K562 (cell line): ENCODE results near the gene BLVRA. TPM values are rescaled to one million over a fixed set of nuclear protein-coding genes. Genes with fewer than 3 reads are reported as not detected.
"Not testable (repeated sequence)": the region's sequence is repeated elsewhere in the genome, so short reads cannot be mapped to it uniquely, and the experiment has no call there.

ENCODE experiments used
- ATAC-seq: fragments of 200-7000 bp; cut with Tn5 transposase; 3 replicates; pipeline ENCODE4 v1.9.1; 2020; ENCODE audit warnings: moderate library complexity
- BruUV-seq: library from RNA; stranded (reverse); fragments of 400-500 nt; replicated peaks from 2 replicates; lab custom pipeline; 2021; lab: Mats Ljungman, UMichigan
- CTCF ChIA-PET: fragments of 300-600 bp; formaldehyde crosslinking; extraction: SDS; loops from one replicate; lab custom pipeline; 2021; ENCODE audit warnings: low intra/inter-chr PET ratio; lab: Yijun Ruan, JAX
- POLR2A ChIA-PET: fragments of 300-600, 350-650 bp; sonication (Branson Sonifier 250); formaldehyde crosslinking; extraction: SDS; loops from one replicate; lab custom pipeline; 2021; ENCODE audit warnings: antibody characterized with exemption, inconsistent platforms; lab: Yijun Ruan, JAX
- DNase-seq, 4 experiments: peaks; one replicate each; pipeline versions ENCODE4 v3.0.0 to v3.0.0-alpha.2; 2011 to 2018; ENCODE audit warnings: low spot score in 3 of 4, mixed read lengths in 3 of 4; ENCODE audit errors: extremely low read depth in 1 of 4
- FAIRE-seq: peaks from 2 replicates; lab custom pipeline; 2011; peaks lifted over from hg19 to GRCh38; lab: Jason Lieb, UNC
- H2AFZ ChIP-seq: 2 replicates; pipeline ENCODE4 v1.6.0; 2011; ENCODE audit warnings: low read depth, low read length, control low read depth, inconsistent platforms
- H3K27ac ChIP-seq: fragments of 200-600 bp; 3 replicates; pipeline ENCODE4 v1.8.0; 2011; ENCODE audit warnings: low read depth, mild to moderate bottlenecking, control low read depth, inconsistent platforms, low read length, moderate library complexity, mixed read lengths; ENCODE audit errors: extremely low read depth
- H3K27me3 ChIP-seq, 2 experiments: fragments of 300-600 bp in 1 of 2; 2 replicates in 1 of 2; 3 replicates in 1 of 2; pipeline versions ENCODE4 v1.6.0 to v1.8.0; 2011; ENCODE audit warnings: inconsistent platforms in 2 of 2, low read length in 2 of 2, mild to moderate bottlenecking in 1 of 2, mixed read lengths in 1 of 2, moderate library complexity in 1 of 2; ENCODE audit not compliant: control insufficient read depth in 2 of 2, insufficient read depth in 2 of 2
- H3K36me3 ChIP-seq: fragments of 300-600 bp; 3 replicates; pipeline ENCODE4 v1.8.0; 2011; ENCODE audit warnings: mild to moderate bottlenecking, low read length, inconsistent platforms; ENCODE audit not compliant: control insufficient read depth, insufficient read depth
- H3K4me1 ChIP-seq, 2 experiments: fragments of 200-600 bp in 1 of 2; replicated peaks in 1 of 2; 2 replicates in 1 of 2; 3 replicates in 1 of 2; pipeline versions ENCODE4 v1.5.1 to v1.8.0; 2011; ENCODE audit warnings: inconsistent platforms in 2 of 2, low read length in 2 of 2, mild to moderate bottlenecking in 1 of 2, mixed read lengths in 1 of 2, moderate library complexity in 1 of 2; ENCODE audit not compliant: control insufficient read depth in 2 of 2, insufficient read depth in 2 of 2
- H3K4me2 ChIP-seq: 2 replicates; pipeline ENCODE4 v1.6.1; 2011; ENCODE audit warnings: low read length, control low read depth, inconsistent platforms, mixed read lengths; ENCODE audit not compliant: insufficient read depth
- H3K4me3 ChIP-seq: fragments of 200-600 bp; sonication (generic), shearing (Covaris generic); 2 replicates; pipeline ENCODE4 v1.5.1; 2016; ENCODE audit warnings: control low read depth, inconsistent platforms
- H3K79me2 ChIP-seq: fragments of 200-600 bp; 3 replicates; pipeline ENCODE4 v1.8.0; 2011; ENCODE audit warnings: low read length, inconsistent platforms; ENCODE audit not compliant: control insufficient read depth, insufficient read depth
- H3K9ac ChIP-seq, 2 experiments: 2 replicates each; pipeline versions ENCODE4 v1.6.0 to v1.6.1; 2011; ENCODE audit warnings: low read depth in 2 of 2, low read length in 2 of 2, control low read depth in 1 of 2, inconsistent platforms in 1 of 2, mild to moderate bottlenecking in 1 of 2, mixed read lengths in 1 of 2; ENCODE audit not compliant: insufficient read depth in 1 of 2
- H3K9me1 ChIP-seq: one replicate; pipeline ENCODE4 v1.6.0; 2011; ENCODE audit warnings: inconsistent platforms, mild to moderate bottlenecking, low read length, moderate library complexity; ENCODE audit not compliant: control insufficient read depth, insufficient read depth
- H3K9me3 ChIP-seq: replicated peaks from 2 replicates; pipeline ENCODE4 v1.5.1; 2011; ENCODE audit warnings: low read depth, low read length, inconsistent platforms; ENCODE audit not compliant: control insufficient read depth, insufficient read depth
- H4K20me1 ChIP-seq: replicated peaks from 2 replicates; pipeline ENCODE4 v1.6.1; 2011; ENCODE audit warnings: low read length, inconsistent platforms, mixed read lengths; ENCODE audit not compliant: control insufficient read depth, insufficient read depth
- BCOR ChIP-seq: fragments of 450-650 bp; IDR thresholded peaks from 2 replicates; pipeline ENCODE4 v1.6.1; 2016
- ZNF324 ChIP-seq: fragments of 250-450 bp; sonication (Bioruptor Pico); IDR thresholded peaks from 2 replicates; pipeline ENCODE4 v1.4.0; 2020; ENCODE audit warnings: mild to moderate bottlenecking
- ZNF551 ChIP-seq: fragments of 250-450 bp; sonication (Bioruptor Pico); IDR thresholded peaks from 2 replicates; pipeline ENCODE4 v1.5.0; 2021; ENCODE audit warnings: mild to moderate bottlenecking, moderate library complexity
- WGBS: fragments of 100-300 bp; shearing (Covaris generic); methylation state at CpG from one replicate; pipeline ENCODE4 v1.1.6; 2016; ENCODE audit warnings: low coverage, mixed read lengths; ENCODE audit not compliant: insufficient coverage; ENCODE audit errors: missing lambda C conversion rate; 5-methylcytosine and 5-hydroxymethylcytosine counted together
- in situ Hi-C: fragments of 300-500 bp; cut with MboI; formaldehyde crosslinking; loops from 4 replicates; pipeline ENCODE4 v1.15.0; 2018; ENCODE audit warnings: inconsistent platforms, mixed read lengths
- intact Hi-C: fragments of 100-400 bp; cut with micrococcal nuclease; formaldehyde crosslinking; loops from 2 replicates; pipeline ENCODE4 v1.14.2; 2022
- polyA plus RNA-seq, 8 experiments: library from polyadenylated mRNA; depleted of rRNA in 4 of 8; stranded (reverse) in 5 of 8; unstranded in 3 of 8; fragments of >200 nt; fragmentation: Nextera tagmentation in 2 of 8; fragmentation: Illumina TruSeq in 1 of 8; extraction: Ambion mirVana in 2 of 8; extraction: Trizol in 1 of 8; gene quantifications; 2 replicates each; pipeline versions ENCODE4 v1.2.1 to v1.2.3, GENCODE V29; 2011 to 2014; ENCODE audit warnings: inconsistent platforms in 1 of 8, missing spikeins in 1 of 8
- total RNA-seq, 7 experiments: library from RNA; depleted of rRNA in 6 of 7; stranded (reverse); fragments of >200 nt in 6 of 7; fragmentation: Illumina TruSeq in 2 of 7; extraction: Trizol in 2 of 7; gene quantifications; 2 replicates each; pipeline versions ENCODE4 v1.2.1 to v1.2.3, GENCODE V29; 2011 to 2021; ENCODE audit warnings: low replicate concordance in 1 of 7
- TF ChIP-seq, protein P1 (sequence below): fragments of 450-650 bp; IDR thresholded peaks from 2 replicates; pipeline ENCODE4 v1.6.1; 2016; ENCODE audit warnings: mild to moderate bottlenecking, moderate library complexity

BLVRA gene
- total and polyA plus RNA-seq, 9 of the 15 experiments (the other 6 are each of a cell fraction or from before 2014, with no cell fraction given) = 48.5 to 147 (median 61.5) TPM

DNA sequence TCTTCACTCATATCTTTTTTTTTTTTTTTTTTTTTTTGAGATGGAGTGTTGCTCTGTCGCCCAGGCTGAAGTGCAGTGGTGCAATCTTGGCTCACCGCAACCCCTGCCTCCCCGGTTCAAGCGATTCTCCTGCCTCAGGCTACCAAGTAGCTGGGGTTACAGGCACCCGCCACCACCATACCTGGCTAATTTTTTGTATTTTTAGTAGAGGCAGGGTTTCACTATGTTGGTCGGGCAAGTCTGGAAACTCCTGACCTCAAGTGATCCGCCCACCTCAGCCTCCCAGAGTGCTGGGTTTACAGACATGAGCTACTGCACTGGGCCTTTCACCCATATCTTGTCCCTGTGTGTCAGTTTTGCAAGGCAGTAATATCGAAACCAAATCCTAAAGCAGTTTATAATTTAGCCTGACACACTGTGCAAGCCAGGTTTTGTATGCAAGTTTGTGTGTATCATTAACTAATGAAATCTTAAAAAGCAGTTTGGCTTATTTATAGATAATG, 26.2 kb downstream of the BLVRA start:
- intact Hi-C loops = not testable (repeated sequence)

DNA sequence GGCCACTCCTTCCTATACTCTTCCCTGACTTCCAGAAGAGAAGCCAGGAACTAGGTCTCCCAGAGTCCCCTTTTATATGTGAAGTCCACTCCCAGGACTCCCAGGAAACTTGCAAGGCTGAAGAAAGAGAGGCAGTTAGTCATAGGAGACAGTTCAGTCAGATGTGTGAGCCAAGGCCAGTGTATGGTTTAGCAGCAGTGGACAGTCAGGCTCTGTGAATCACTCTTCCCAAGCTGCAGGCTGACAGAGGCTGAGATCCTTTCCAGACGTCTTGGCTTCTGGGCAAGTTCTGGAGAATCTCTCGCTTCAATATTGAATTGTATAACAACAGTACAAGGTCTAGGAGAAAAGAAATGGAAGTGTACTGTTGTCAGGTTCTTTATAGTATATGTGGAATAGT, 26.9 kb downstream of the BLVRA start:
- Histone ChIP-seq H3K9me1 (no peaks in the 10 kb centered on the region), H4K20me1 (no peaks in the 10 kb centered on the region), H3K9me3 (no peaks in the 10 kb centered on the region), H3K4me3 (no peak overlapping the region), H3K36me3 (peaks cover 20% of the 10 kb centered on the region), H3K27me3 (no peaks in the 10 kb centered on the region), H3K27ac (no peak overlapping the region), H3K4me1 (peaks cover 0 to 1% of the 10 kb centered on the region in 2 experiments; a peak in 3 of 5 replicates), H3K79me2 (0 out of 3 replicates have a peak, but pooled peaks cover under 1% of the 10 kb centered on the region), H3K4me2 (no peak overlapping the region), H3K9ac (peak overlapping the region in 1 of 2 experiments; percentile 62; a peak in 1 of 4 replicates), H2AFZ (no peak overlapping the region)
- FAIRE-seq (no peak), DNase-seq (no peak), ATAC-seq (peak; percentile 52)
- in situ Hi-C loops = no loop called here
- BruUV-seq = no TSS peak
- POLR2A ChIA-PET = no interaction called here
- intact Hi-C loops = no loop called here
- 60% methylated on average over 2 of the region's 2 CpGs for WGBS
- CTCF ChIA-PET = no interaction called here
- no peak for TF ChIP-seq ZNF324
- TF ChIP-seq ZNF551 (CRISPR knock-in tag) = no peak
- TF ChIP-seq BCOR = no peak
- TF ChIP-seq, protein P1, sequence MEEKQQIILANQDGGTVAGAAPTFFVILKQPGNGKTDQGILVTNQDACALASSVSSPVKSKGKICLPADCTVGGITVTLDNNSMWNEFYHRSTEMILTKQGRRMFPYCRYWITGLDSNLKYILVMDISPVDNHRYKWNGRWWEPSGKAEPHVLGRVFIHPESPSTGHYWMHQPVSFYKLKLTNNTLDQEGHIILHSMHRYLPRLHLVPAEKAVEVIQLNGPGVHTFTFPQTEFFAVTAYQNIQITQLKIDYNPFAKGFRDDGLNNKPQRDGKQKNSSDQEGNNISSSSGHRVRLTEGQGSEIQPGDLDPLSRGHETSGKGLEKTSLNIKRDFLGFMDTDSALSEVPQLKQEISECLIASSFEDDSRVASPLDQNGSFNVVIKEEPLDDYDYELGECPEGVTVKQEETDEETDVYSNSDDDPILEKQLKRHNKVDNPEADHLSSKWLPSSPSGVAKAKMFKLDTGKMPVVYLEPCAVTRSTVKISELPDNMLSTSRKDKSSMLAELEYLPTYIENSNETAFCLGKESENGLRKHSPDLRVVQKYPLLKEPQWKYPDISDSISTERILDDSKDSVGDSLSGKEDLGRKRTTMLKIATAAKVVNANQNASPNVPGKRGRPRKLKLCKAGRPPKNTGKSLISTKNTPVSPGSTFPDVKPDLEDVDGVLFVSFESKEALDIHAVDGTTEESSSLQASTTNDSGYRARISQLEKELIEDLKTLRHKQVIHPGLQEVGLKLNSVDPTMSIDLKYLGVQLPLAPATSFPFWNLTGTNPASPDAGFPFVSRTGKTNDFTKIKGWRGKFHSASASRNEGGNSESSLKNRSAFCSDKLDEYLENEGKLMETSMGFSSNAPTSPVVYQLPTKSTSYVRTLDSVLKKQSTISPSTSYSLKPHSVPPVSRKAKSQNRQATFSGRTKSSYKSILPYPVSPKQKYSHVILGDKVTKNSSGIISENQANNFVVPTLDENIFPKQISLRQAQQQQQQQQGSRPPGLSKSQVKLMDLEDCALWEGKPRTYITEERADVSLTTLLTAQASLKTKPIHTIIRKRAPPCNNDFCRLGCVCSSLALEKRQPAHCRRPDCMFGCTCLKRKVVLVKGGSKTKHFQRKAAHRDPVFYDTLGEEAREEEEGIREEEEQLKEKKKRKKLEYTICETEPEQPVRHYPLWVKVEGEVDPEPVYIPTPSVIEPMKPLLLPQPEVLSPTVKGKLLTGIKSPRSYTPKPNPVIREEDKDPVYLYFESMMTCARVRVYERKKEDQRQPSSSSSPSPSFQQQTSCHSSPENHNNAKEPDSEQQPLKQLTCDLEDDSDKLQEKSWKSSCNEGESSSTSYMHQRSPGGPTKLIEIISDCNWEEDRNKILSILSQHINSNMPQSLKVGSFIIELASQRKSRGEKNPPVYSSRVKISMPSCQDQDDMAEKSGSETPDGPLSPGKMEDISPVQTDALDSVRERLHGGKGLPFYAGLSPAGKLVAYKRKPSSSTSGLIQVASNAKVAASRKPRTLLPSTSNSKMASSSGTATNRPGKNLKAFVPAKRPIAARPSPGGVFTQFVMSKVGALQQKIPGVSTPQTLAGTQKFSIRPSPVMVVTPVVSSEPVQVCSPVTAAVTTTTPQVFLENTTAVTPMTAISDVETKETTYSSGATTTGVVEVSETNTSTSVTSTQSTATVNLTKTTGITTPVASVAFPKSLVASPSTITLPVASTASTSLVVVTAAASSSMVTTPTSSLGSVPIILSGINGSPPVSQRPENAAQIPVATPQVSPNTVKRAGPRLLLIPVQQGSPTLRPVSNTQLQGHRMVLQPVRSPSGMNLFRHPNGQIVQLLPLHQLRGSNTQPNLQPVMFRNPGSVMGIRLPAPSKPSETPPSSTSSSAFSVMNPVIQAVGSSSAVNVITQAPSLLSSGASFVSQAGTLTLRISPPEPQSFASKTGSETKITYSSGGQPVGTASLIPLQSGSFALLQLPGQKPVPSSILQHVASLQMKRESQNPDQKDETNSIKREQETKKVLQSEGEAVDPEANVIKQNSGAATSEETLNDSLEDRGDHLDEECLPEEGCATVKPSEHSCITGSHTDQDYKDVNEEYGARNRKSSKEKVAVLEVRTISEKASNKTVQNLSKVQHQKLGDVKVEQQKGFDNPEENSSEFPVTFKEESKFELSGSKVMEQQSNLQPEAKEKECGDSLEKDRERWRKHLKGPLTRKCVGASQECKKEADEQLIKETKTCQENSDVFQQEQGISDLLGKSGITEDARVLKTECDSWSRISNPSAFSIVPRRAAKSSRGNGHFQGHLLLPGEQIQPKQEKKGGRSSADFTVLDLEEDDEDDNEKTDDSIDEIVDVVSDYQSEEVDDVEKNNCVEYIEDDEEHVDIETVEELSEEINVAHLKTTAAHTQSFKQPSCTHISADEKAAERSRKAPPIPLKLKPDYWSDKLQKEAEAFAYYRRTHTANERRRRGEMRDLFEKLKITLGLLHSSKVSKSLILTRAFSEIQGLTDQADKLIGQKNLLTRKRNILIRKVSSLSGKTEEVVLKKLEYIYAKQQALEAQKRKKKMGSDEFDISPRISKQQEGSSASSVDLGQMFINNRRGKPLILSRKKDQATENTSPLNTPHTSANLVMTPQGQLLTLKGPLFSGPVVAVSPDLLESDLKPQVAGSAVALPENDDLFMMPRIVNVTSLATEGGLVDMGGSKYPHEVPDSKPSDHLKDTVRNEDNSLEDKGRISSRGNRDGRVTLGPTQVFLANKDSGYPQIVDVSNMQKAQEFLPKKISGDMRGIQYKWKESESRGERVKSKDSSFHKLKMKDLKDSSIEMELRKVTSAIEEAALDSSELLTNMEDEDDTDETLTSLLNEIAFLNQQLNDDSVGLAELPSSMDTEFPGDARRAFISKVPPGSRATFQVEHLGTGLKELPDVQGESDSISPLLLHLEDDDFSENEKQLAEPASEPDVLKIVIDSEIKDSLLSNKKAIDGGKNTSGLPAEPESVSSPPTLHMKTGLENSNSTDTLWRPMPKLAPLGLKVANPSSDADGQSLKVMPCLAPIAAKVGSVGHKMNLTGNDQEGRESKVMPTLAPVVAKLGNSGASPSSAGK = no peak

More for the DNA sequence above, 26.2 kb downstream of the BLVRA start:
- H3K4me3 ChIP-seq, H3K9ac ChIP-seq, H3K79me2 ChIP-seq, FAIRE-seq, H3K27me3 ChIP-seq, H3K9me1 ChIP-seq, H3K27ac ChIP-seq, H3K4me2 ChIP-seq, H4K20me1 ChIP-seq, H3K4me1 ChIP-seq, H2AFZ ChIP-seq, BruUV-seq, in situ Hi-C loops, CTCF ChIA-PET, H3K9me3 ChIP-seq, DNase-seq, ATAC-seq: not testable (repeated sequence)
- POLR2A ChIA-PET = interaction anchor here (1.1 kb wide), 1 partner anchor 16 kb away, joined by 4 read pairs; no protein-coding TSS in a partner anchor
- WGBS = 89% methylated on average over 6 of the region's 8 CpGs
- peaks cover 18% of the 10 kb centered on the region for H3K36me3 ChIP-seq
